Panc1 (cell line): ENCODE measurements around the gene CASP9. TPM values are rescaled to one million over a fixed set of nuclear protein-coding genes. Genes with fewer than 3 reads are reported as not detected.

Experiments used
- ATAC-seq: fragments of 200-7000 bp; cut with Tn5 transposase; 2 replicates; pipeline ENCODE4 v1.9.1; 2020; ENCODE audit warnings: mild to moderate bottlenecking, moderate library complexity
- BruUV-seq: library from RNA; stranded (reverse); fragments of 400-500 nt; replicated peaks from 2 replicates; lab custom pipeline; 2021; lab: Mats Ljungman, UMichigan
- CTCF ChIA-PET: fragments of 300-600 bp; sonication (Branson Sonifier 250); formaldehyde crosslinking; loops from one replicate; lab custom pipeline; 2022; ENCODE audit warnings: antibody characterized with exemption; lab: Charles Lee
- POLR2A ChIA-PET: fragments of 300-600 bp; sonication (Branson Sonifier 250); formaldehyde crosslinking; loops from one replicate; lab custom pipeline; 2022; ENCODE audit warnings: antibody characterized with exemption; lab: Charles Lee
- DNase-seq: peaks from one replicate; pipeline ENCODE4 v3.0.0-alpha.2; 2010; ENCODE audit warnings: low read depth, low spot score
- H3K27ac ChIP-seq: 2 replicates; pipeline ENCODE4 v1.5.1; 2011; ENCODE audit warnings: mild to moderate bottlenecking, low read length, inconsistent platforms
- H3K27me3 ChIP-seq: fragments of 200-500 bp; sonication (Bioruptor generic); 2 replicates; pipeline ENCODE4 v1.6.0; 2014; ENCODE audit warnings: low read length, inconsistent platforms; ENCODE audit not compliant: control insufficient read depth, insufficient read depth
- H3K36me3 ChIP-seq: fragments of 200-500 bp; sonication (Bioruptor generic); 2 replicates; pipeline ENCODE4 v1.5.1; 2014; ENCODE audit warnings: inconsistent platforms, mild to moderate bottlenecking, low read length, moderate library complexity; ENCODE audit not compliant: control insufficient read depth, insufficient read depth
- H3K4me1 ChIP-seq: 2 replicates; pipeline ENCODE4 v1.5.1; 2011; ENCODE audit warnings: inconsistent platforms, mild to moderate bottlenecking, low read length, moderate library complexity; ENCODE audit not compliant: control insufficient read depth, insufficient read depth
- H3K4me3 ChIP-seq, 2 experiments: 2 replicates each; pipeline ENCODE4 v1.5.1; 2011 to 2012; ENCODE audit warnings: low read depth in 2 of 2, low read length in 2 of 2, mild to moderate bottlenecking in 2 of 2, inconsistent platforms in 1 of 2, moderate library complexity in 1 of 2
- H3K9me3 ChIP-seq: fragments of 200-500 bp; sonication (Bioruptor generic); 2 replicates; pipeline ENCODE4 v1.5.1; 2014; ENCODE audit warnings: low read depth, mild to moderate bottlenecking, inconsistent platforms, low read length, moderate library complexity; ENCODE audit not compliant: control insufficient read depth, insufficient read depth
- POLR2AphosphoS5 ChIP-seq: IDR thresholded peaks from 2 replicates; pipeline ENCODE4 v1.6.1; 2012; ENCODE audit warnings: mild to moderate bottlenecking, low read depth, low read length, moderate library complexity
- SIN3A ChIP-seq: IDR thresholded peaks from 2 replicates; pipeline ENCODE4 v1.6.1; 2012; ENCODE audit warnings: low read depth, mild to moderate bottlenecking, low read length, moderate library complexity, borderline replicate concordance; ENCODE audit not compliant: insufficient read depth
- TCF7L2 ChIP-seq: IDR thresholded peaks from 2 replicates; pipeline ENCODE4 v1.6.1; 2011; ENCODE audit warnings: mild to moderate bottlenecking, low read depth, low read length, inconsistent platforms
- in situ Hi-C: cut with HindIII; loops from 2 replicates; pipeline ENCODE4 v1.10.0; 2016; ENCODE audit warnings: low sequenced_read_pairs, low pct_unique_long_range_greater_than_20kb
- intact Hi-C: fragments of 100-400 bp; cut with micrococcal nuclease; formaldehyde crosslinking; loops from one replicate; pipeline ENCODE4 v1.10.0; 2022; ENCODE audit not compliant: unreplicated experiment
- total RNA-seq: library from RNA; stranded (reverse); gene quantifications from one replicate; pipeline ENCODE4 v1.2.1, GENCODE V29; 2021; ENCODE audit not compliant: unreplicated experiment
- TF ChIP-seq, protein P1 (sequence below): fragments of 450-650 bp; IDR thresholded peaks from 2 replicates; pipeline ENCODE4 v1.5.1; 2017; ENCODE audit warnings: mild to moderate bottlenecking
- TF ChIP-seq, protein P2 (sequence below), 2 experiments: IDR thresholded peaks; 2 replicates each; pipeline ENCODE4 v1.6.1; 2011 to 2012; ENCODE audit warnings: low read depth in 2 of 2, control low read depth in 1 of 2, low read length in 1 of 2, mild to moderate bottlenecking in 1 of 2, moderate library complexity in 1 of 2; ENCODE audit not compliant: insufficient read depth in 1 of 2

The CASP9 gene
- total RNA-seq, 1 experiment from 2014 or later = 7.5 TPM

DNA sequence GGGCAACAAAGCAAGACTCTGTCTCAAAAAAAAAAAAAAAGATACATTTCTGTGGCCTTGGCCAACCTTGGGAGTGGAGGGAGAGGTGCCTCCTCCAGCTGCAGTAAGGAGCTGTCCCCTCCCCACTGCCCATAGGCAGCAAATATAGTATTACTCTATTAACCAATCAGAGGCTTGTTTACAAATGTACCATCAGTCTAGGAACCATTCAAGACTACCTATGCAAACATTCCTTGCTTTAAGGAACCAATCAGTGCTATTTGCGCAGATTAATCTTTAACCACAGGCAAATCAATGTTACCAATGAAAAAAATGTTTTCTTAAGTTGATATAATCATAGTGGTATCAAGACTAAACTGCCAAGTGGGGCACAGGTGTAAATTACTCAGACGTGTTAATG, 66.4 kb downstream of the CASP9 start:
- in situ Hi-C loops (no loop called here), intact Hi-C loops (no loop called here)
- Histone ChIP-seq H3K4me1 (no peaks in the 10 kb centered on the region), H3K27me3 (no peaks in the 10 kb centered on the region), H3K27ac (no peak overlapping the region), H3K9me3 (no peaks in the 10 kb centered on the region), H3K36me3 (no peaks in the 10 kb centered on the region), H3K4me3 (no peak overlapping the region)
- CTCF ChIA-PET = no interaction called here
- DNase-seq = no peak
- BruUV-seq = no TSS peak
- TF ChIP-seq, protein P1, sequence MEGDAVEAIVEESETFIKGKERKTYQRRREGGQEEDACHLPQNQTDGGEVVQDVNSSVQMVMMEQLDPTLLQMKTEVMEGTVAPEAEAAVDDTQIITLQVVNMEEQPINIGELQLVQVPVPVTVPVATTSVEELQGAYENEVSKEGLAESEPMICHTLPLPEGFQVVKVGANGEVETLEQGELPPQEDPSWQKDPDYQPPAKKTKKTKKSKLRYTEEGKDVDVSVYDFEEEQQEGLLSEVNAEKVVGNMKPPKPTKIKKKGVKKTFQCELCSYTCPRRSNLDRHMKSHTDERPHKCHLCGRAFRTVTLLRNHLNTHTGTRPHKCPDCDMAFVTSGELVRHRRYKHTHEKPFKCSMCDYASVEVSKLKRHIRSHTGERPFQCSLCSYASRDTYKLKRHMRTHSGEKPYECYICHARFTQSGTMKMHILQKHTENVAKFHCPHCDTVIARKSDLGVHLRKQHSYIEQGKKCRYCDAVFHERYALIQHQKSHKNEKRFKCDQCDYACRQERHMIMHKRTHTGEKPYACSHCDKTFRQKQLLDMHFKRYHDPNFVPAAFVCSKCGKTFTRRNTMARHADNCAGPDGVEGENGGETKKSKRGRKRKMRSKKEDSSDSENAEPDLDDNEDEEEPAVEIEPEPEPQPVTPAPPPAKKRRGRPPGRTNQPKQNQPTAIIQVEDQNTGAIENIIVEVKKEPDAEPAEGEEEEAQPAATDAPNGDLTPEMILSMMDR = no peak
- TF ChIP-seq POLR2AphosphoS5 (no peak), TCF7L2 (no peak), SIN3A (no peak)
- TF ChIP-seq, protein P2, sequence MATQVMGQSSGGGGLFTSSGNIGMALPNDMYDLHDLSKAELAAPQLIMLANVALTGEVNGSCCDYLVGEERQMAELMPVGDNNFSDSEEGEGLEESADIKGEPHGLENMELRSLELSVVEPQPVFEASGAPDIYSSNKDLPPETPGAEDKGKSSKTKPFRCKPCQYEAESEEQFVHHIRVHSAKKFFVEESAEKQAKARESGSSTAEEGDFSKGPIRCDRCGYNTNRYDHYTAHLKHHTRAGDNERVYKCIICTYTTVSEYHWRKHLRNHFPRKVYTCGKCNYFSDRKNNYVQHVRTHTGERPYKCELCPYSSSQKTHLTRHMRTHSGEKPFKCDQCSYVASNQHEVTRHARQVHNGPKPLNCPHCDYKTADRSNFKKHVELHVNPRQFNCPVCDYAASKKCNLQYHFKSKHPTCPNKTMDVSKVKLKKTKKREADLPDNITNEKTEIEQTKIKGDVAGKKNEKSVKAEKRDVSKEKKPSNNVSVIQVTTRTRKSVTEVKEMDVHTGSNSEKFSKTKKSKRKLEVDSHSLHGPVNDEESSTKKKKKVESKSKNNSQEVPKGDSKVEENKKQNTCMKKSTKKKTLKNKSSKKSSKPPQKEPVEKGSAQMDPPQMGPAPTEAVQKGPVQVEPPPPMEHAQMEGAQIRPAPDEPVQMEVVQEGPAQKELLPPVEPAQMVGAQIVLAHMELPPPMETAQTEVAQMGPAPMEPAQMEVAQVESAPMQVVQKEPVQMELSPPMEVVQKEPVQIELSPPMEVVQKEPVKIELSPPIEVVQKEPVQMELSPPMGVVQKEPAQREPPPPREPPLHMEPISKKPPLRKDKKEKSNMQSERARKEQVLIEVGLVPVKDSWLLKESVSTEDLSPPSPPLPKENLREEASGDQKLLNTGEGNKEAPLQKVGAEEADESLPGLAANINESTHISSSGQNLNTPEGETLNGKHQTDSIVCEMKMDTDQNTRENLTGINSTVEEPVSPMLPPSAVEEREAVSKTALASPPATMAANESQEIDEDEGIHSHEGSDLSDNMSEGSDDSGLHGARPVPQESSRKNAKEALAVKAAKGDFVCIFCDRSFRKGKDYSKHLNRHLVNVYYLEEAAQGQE (IDR thresholded peaks at IDR 0.05; ENCODE audit: insufficient read depth in 1 of 2, low read depth in 2 of 2, low read length in 1 of 2) = no peak
- POLR2A ChIA-PET = no interaction called here
- ATAC-seq = no peak

GRCh38 chr1:15456313-15456954, 67.6 kb downstream of the CASP9 start, which contains the start of gene CELA2A:
TSS of gene CELA2A (plus strand) at chr1:15456732. CDS start at chr1:15456754, 22 bp downstream.
- intact Hi-C loops (no loop called here), in situ Hi-C loops (no loop called here)
- H3K36me3 ChIP-seq = no peaks in the 10 kb centered on the region
- ChIA-PET CTCF (interaction anchor here (0.6 kb wide), 1 partner anchor 8 kb away, joined by 10 read pairs; no protein-coding TSS in a partner anchor), POLR2A (no interaction called here)
- TF ChIP-seq POLR2AphosphoS5 = no peak
- TF ChIP-seq, protein P1 = no peak
- BruUV-seq = no TSS peak
- DNase-seq = no peak
- H3K9me3 ChIP-seq = no peaks in the 10 kb centered on the region
- no peak within 1 kb of the TSS for H3K4me3 ChIP-seq
- no peaks in the 10 kb centered on the region for H3K4me1 ChIP-seq
- ATAC-seq = no peak
- H3K27ac ChIP-seq = no peak within 1 kb of the TSS
- no peaks in the 10 kb centered on the region for H3K27me3 ChIP-seq
